Measurements from ENCODE around the gene FAM229B. TPM values are rescaled to one million over a fixed set of nuclear protein-coding genes. Genes with fewer than 3 reads are reported as not detected.

Gene FAM229B
- total RNA-seq, 1 donor from 2014 or later = 31.8 TPM

DNA sequence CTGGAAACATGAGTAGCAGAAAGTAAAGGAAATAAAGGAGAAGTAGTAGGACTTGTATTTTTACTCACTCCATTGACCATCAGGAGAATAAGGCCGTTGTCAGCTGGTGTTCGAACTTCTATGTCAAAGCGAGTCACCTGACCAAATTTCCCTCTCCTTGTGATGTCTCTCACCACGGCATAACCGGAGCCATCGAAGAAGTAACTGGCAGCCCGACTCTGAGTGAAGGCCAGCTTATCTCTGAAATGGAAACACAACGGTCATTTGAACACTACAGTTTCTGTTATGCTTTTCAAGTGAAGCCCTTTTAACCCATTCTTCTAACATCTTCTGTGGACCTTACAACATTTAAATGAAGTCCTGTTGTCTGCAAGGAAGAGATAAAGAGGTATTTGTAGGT, 51.7 kb downstream of the FAM229B start:
- no peak for FAIRE-seq
- no peak overlapping the region for H2AFZ ChIP-seq (ENCODE audit: low read depth, low read length)
- DNase-seq (ENCODE audit: low read depth) = no peak
- H3K4me3 Mint-ChIP-seq (ENCODE audit: unreplicated experiment) = no peak overlapping the region
- H3K4me2 ChIP-seq (ENCODE audit: low read length) = no peak overlapping the region
- no peaks in the 10 kb centered on the region for H3K27me3 ChIP-seq (ENCODE audit: insufficient read depth, low read length)
- no peak overlapping the region for H3K27ac Mint-ChIP-seq (ENCODE audit: unreplicated experiment)
- H3K27me3 Mint-ChIP-seq (ENCODE audit: low read depth, unreplicated experiment) = no peaks in the 10 kb centered on the region
- no peaks in the 10 kb centered on the region for H4K20me1 ChIP-seq (ENCODE audit: insufficient read depth, low read length)
- no peak overlapping the region for H3K4me3 ChIP-seq (ENCODE audit: insufficient read depth, low read depth, low read length)
- no peaks in the 10 kb centered on the region for H3K4me1 ChIP-seq (ENCODE audit: insufficient read depth, low read length)
- H3K27ac ChIP-seq (ENCODE audit: low read depth, low read length) = no peak overlapping the region
- peaks cover 3% of the 10 kb centered on the region for H3K9me3 Mint-ChIP-seq (ENCODE audit: unreplicated experiment)
- no peaks in the 10 kb centered on the region for H3K79me2 ChIP-seq (ENCODE audit: insufficient read depth, low read length)
- H3K9me3 ChIP-seq (ENCODE audit: insufficient read depth, low read depth, low read length) = no peaks in the 10 kb centered on the region
- H3K4me1 Mint-ChIP-seq (ENCODE audit: low read depth, unreplicated experiment) = no peaks in the 10 kb centered on the region
- peaks cover 39% of the 10 kb centered on the region for H3K36me3 ChIP-seq (ENCODE audit: insufficient read depth, low read length)
- no peak overlapping the region for H3K9ac ChIP-seq (ENCODE audit: low read length)
- TF ChIP-seq, protein P1, sequence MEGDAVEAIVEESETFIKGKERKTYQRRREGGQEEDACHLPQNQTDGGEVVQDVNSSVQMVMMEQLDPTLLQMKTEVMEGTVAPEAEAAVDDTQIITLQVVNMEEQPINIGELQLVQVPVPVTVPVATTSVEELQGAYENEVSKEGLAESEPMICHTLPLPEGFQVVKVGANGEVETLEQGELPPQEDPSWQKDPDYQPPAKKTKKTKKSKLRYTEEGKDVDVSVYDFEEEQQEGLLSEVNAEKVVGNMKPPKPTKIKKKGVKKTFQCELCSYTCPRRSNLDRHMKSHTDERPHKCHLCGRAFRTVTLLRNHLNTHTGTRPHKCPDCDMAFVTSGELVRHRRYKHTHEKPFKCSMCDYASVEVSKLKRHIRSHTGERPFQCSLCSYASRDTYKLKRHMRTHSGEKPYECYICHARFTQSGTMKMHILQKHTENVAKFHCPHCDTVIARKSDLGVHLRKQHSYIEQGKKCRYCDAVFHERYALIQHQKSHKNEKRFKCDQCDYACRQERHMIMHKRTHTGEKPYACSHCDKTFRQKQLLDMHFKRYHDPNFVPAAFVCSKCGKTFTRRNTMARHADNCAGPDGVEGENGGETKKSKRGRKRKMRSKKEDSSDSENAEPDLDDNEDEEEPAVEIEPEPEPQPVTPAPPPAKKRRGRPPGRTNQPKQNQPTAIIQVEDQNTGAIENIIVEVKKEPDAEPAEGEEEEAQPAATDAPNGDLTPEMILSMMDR (IDR thresholded peaks at IDR 0.05; ENCODE audit: insufficient read depth, low read depth, low read length) = no peak
- TF ChIP-seq EZH2 (IDR thresholded peaks at IDR 0.05; ENCODE audit: insufficient read depth, low read length) = no peak
- no peaks in the 10 kb centered on the region for H3K36me3 Mint-ChIP-seq (ENCODE audit: low read depth, unreplicated experiment)

DNA sequence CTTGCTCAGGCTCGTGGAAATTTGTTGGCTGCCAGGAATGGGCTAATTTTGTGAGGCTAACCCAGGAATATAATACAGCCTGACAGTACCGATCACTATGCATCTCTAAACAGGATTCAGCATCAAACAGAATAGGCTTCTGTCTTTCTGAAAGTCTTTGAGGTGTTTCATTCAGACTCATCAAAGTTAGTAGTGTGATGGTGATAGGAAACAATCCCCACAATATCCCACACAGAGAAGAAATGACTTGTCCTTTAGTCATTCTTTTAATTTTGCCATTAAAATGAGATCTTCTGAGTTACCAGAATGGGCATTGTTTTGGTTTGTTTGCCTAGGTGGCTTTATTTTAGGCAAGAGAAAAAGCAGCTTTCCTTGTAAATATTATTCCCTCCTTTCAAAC, 54.3 kb downstream of the FAM229B start:
- Mint-ChIP-seq H3K27me3 (ENCODE audit: low read depth, unreplicated experiment) (no peaks in the 10 kb centered on the region), H3K4me3 (ENCODE audit: unreplicated experiment) (no peak overlapping the region), H3K9me3 (ENCODE audit: unreplicated experiment) (no peaks in the 10 kb centered on the region), H3K36me3 (ENCODE audit: low read depth, unreplicated experiment) (no peaks in the 10 kb centered on the region), H3K27ac (ENCODE audit: unreplicated experiment) (no peak overlapping the region), H3K4me1 (ENCODE audit: low read depth, unreplicated experiment) (no peaks in the 10 kb centered on the region)
- Histone ChIP-seq H3K79me2 (ENCODE audit: insufficient read depth, low read length) (no peaks in the 10 kb centered on the region), H3K27me3 (ENCODE audit: insufficient read depth, low read length) (no peaks in the 10 kb centered on the region), H3K4me1 (ENCODE audit: insufficient read depth, low read length) (no peaks in the 10 kb centered on the region), H3K27ac (ENCODE audit: low read depth, low read length) (no peak overlapping the region), H3K4me3 (ENCODE audit: insufficient read depth, low read depth, low read length) (no peak overlapping the region), H3K4me2 (ENCODE audit: low read length) (no peak overlapping the region), H2AFZ (ENCODE audit: low read depth, low read length) (no peak overlapping the region), H3K9me3 (ENCODE audit: insufficient read depth, low read depth, low read length) (no peaks in the 10 kb centered on the region), H4K20me1 (ENCODE audit: insufficient read depth, low read length) (no peaks in the 10 kb centered on the region), H3K9ac (ENCODE audit: low read length) (no peak overlapping the region), H3K36me3 (ENCODE audit: insufficient read depth, low read length) (peaks cover 34% of the 10 kb centered on the region)
- TF ChIP-seq, protein P1 (IDR thresholded peaks at IDR 0.05; ENCODE audit: insufficient read depth, low read depth, low read length) = no peak
- no peak for TF ChIP-seq EZH2 (IDR thresholded peaks at IDR 0.05; ENCODE audit: insufficient read depth, low read length)
- FAIRE-seq (no peak), DNase-seq (ENCODE audit: low read depth) (no peak)

DNA sequence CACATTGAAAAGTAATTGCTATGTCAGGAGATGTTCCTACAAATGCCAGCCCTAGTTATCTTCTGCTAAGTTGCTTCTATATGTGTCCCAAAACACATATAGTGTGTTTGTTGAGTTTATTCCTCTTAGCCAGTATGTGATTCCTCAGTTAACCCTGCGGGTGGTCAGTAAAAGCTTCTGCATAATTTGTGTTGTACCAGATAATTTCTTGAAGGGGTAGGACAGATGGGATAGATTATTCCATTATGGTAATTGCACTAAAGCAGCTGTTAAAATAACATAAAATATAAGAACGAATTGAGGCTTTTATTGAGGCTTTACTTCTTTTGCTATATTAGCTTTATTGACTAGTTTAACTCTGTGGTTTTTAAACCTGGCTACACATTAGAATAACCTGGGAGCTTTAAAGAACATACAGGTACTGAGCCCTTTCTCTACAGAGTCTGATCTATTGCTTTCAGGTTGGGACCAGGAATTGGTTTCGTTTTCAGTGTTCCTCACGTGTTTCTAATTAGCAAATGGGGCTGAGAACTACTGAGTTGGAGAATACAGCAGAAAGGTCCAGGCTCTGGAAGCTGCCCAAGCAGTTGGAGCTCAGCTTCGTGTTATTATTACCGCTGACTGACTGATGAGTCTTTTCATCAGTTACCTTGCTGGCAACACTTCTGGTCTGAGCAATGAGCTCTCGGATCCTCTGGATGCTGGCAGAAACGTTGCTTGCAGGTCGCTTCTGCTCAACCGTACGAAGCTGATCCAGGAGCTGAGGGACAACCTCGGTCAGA, 56.9 kb downstream of the FAM229B start:
- DNase-seq (ENCODE audit: low read depth) (no peak), FAIRE-seq (no peak)
- Mint-ChIP-seq H3K4me3 (ENCODE audit: unreplicated experiment) (no peak overlapping the region), H3K36me3 (ENCODE audit: low read depth, unreplicated experiment) (no peaks in the 10 kb centered on the region), H3K27ac (ENCODE audit: unreplicated experiment) (no peak overlapping the region), H3K9me3 (ENCODE audit: unreplicated experiment) (no peaks in the 10 kb centered on the region), H3K27me3 (ENCODE audit: low read depth, unreplicated experiment) (no peaks in the 10 kb centered on the region), H3K4me1 (ENCODE audit: low read depth, unreplicated experiment) (no peaks in the 10 kb centered on the region)
- Histone ChIP-seq H3K4me1 (ENCODE audit: insufficient read depth, low read length) (no peaks in the 10 kb centered on the region), H2AFZ (ENCODE audit: low read depth, low read length) (no peak overlapping the region), H3K4me3 (ENCODE audit: insufficient read depth, low read depth, low read length) (no peak overlapping the region), H3K9ac (ENCODE audit: low read length) (no peak overlapping the region), H4K20me1 (ENCODE audit: insufficient read depth, low read length) (no peaks in the 10 kb centered on the region), H3K4me2 (ENCODE audit: low read length) (no peak overlapping the region), H3K9me3 (ENCODE audit: insufficient read depth, low read depth, low read length) (no peaks in the 10 kb centered on the region), H3K27me3 (ENCODE audit: insufficient read depth, low read length) (no peaks in the 10 kb centered on the region), H3K36me3 (ENCODE audit: insufficient read depth, low read length) (peaks cover 31% of the 10 kb centered on the region), H3K27ac (ENCODE audit: low read depth, low read length) (no peak overlapping the region), H3K79me2 (ENCODE audit: insufficient read depth, low read length) (no peaks in the 10 kb centered on the region)
- TF ChIP-seq, protein P1 (IDR thresholded peaks at IDR 0.05; ENCODE audit: insufficient read depth, low read depth, low read length) = no peak
- no peak for TF ChIP-seq EZH2 (IDR thresholded peaks at IDR 0.05; ENCODE audit: insufficient read depth, low read length)
